D721Med (cell line): ENCODE results near the gene MVB12B.

Source experiments
- DNase-seq: peaks from one replicate; pipeline ENCODE4 v3.0.0; 2011; ENCODE audit warnings: low spot score; ENCODE audit not compliant: insufficient read length
- FAIRE-seq: peaks from 2 replicates; lab custom pipeline; 2011; peaks lifted over from hg19 to GRCh38; lab: Jason Lieb, UNC
- TF ChIP-seq, protein P1 (sequence below): IDR thresholded peaks from 2 replicates; pipeline ENCODE4 v1.5.1; 2012; ENCODE audit warnings: mild to moderate bottlenecking, control low read depth; ENCODE audit not compliant: insufficient read depth; ENCODE audit errors: missing control alignments

MVB12B gene

DNA sequence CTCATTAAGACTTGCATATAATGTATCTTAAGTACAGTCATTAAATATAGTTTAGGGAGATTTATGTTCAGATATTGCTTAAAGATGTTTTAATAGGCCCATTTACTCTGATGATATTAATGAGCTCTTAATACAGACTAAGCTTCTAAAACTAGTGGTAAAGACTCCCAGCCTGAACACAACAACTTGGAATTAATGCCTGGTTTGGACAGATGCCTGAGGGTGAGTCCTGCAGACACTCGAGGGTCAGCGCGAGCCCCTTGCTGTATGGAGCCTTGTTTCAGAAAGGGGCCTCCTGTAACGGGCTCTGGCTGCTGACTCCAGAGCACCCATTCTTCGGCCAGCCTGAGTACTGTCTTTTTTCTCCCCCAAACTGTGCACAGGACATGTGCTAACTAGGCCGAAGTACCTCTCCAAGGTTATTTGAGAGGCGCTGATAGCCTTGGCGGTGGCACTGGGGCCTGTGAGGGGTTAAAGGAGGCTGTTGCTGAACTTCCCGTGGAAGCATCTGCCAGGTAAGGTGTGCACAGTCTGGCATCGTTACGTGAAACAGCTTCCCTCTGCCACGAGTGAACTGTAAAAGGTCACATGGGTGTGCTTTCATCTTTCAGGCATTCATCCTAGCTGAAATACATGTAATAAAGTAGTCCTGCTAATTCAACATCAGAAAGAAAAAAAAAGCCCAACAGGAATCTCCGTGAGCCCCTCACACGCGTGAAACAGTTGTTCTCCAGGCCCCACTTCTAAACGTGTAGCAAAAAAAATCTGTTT is 113.4 kb downstream of the MVB12B start:
- DNase-seq, result no peak
- FAIRE-seq, result no peak

GRCh38 chr9:126440940-126441339 is 114.3 kb downstream of the MVB12B start:
- FAIRE-seq, result no peak
- TF ChIP-seq, protein P1, sequence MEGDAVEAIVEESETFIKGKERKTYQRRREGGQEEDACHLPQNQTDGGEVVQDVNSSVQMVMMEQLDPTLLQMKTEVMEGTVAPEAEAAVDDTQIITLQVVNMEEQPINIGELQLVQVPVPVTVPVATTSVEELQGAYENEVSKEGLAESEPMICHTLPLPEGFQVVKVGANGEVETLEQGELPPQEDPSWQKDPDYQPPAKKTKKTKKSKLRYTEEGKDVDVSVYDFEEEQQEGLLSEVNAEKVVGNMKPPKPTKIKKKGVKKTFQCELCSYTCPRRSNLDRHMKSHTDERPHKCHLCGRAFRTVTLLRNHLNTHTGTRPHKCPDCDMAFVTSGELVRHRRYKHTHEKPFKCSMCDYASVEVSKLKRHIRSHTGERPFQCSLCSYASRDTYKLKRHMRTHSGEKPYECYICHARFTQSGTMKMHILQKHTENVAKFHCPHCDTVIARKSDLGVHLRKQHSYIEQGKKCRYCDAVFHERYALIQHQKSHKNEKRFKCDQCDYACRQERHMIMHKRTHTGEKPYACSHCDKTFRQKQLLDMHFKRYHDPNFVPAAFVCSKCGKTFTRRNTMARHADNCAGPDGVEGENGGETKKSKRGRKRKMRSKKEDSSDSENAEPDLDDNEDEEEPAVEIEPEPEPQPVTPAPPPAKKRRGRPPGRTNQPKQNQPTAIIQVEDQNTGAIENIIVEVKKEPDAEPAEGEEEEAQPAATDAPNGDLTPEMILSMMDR, result no peak
- no peak for DNase-seq

More for the DNA sequence above, 113.4 kb downstream of the MVB12B start:
- TF ChIP-seq, protein P1, result no peak

DNA sequence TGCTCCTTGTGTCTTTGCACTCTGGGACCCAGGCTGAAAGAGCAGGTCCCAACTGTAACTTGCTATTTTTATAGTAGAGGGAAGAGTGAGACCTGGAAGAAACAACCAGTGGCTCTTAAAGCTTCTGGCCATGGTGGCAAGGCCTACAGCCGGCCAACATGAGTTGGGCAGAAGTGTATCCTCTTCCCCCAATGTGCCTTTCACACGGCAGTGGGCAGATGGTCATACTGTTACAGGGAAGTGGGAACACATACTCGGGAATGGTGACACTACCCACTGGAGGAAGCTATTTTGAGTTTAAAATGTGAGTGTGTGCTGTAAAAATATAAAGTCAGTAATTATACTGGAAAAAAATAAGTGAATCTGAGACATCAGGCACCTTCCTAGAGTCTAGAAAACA is 116.0 kb downstream of the MVB12B start:
- DNase-seq (no peak), FAIRE-seq (no peak)
- TF ChIP-seq, protein P1, result no peak

DNA sequence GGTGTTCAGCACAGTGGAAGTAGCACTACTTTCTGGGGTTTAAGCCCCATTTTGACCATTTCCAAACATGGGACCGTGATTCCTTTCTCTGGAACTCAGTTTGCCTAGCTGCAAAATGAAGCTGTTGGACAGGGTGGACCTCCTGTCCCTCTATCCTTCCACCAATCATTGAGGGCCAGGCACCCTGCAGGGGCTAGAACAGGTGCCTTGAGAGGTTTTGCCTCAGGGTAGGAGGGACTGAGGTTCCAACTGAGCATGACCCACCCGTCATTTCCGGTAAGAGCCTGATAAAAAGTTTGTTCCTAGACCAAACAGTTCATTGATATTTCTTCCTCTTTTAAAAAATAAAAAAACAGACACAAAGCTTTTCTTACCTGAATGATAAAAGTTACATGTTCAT is 116.5 kb downstream of the MVB12B start:
- TF ChIP-seq, protein P1, result no peak
- FAIRE-seq, result no peak

GRCh38 chr9:126448136-126448535 is 121.5 kb downstream of the MVB12B start:
- no peak for FAIRE-seq
- TF ChIP-seq, protein P1, result no peak
- no peak for DNase-seq

More for the DNA sequence above, 116.5 kb downstream of the MVB12B start:
- DNase-seq, result no peak

DNA sequence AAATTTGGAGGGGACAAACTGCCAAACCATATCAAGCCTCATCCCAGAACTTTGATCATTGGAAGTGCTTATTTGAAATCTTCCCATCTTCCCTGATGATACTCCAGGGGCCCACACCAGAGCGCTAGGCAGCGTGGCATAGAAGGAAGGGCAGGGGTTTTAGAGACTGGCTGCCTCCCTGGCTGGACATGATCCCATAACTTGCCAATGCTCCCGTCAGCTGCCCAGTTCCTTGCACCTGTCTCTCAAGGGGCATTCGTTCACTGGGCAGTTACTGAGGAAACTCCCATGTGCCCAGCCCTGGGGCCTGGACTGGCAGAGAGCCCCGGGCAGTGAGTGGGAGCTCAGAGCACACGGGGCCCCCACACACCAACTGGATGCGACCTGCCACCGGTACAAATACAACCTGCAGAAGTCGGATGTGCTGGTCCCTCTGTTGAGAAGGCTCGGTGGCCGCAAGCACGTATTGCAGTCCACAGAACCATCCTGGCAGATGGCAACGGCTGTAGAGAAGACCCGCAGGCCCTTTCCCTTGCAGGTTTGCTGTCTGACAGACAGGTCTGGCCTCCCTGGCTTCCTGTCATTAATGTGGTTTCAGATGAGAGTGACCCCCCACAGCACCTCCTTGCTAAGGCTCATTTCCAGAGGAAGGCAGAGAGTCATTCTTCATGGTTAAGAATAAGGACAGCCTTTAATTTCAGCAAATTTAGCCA is 122.4 kb downstream of the MVB12B start:
- TF ChIP-seq, protein P1, result no peak

More for the DNA sequence above, 122.4 kb downstream of the MVB12B start:
- FAIRE-seq, result no peak
- DNase-seq, result no peak
